Sciatic nerve (tissue), 2 donors: ENCODE measurements around the gene RAPGEF2. TPM values are rescaled to one million over a fixed set of nuclear protein-coding genes. Genes with fewer than 3 reads are reported as not detected.
"Not testable (repeated sequence)": the region's sequence is repeated elsewhere in the genome, so short reads cannot be mapped to it uniquely, and the experiment has no call there.

Experiments used
- ATAC-seq: fragments of 200-7000 bp; cut with Tn5 transposase; one replicate; pipeline ENCODE4 v1.9.1; 2020; ENCODE audit warnings: mild to moderate bottlenecking, moderate library complexity
- DNase-seq: peaks from one replicate; pipeline ENCODE4 v3.0.0-alpha.2; 2020; ENCODE audit warnings: low spot score
- intact Hi-C: fragments of 100-400 bp; cut with DNase I; formaldehyde crosslinking; loops from one replicate; pipeline ENCODE4 v1.14.2; 2022
- total RNA-seq: library from RNA; stranded (reverse); fragmentation: NEBNext Ultra II Directional; extraction: Animal tissue kit (Norgen Biotek cat#: 25700); gene quantifications from one replicate; pipeline ENCODE4 v1.2.1, GENCODE V29; 2021
- donor health status: DM: no; HTN: no; CAD: no.
- donor health status: DM: no; HTN: no; CAD: no.

Gene RAPGEF2
- total RNA-seq, 1 donor from 2014 or later: 74.0 TPM

GRCh38 chr4:159178979-159179969, 76.4 kb downstream of the RAPGEF2 start:
- intact Hi-C loops: loop anchor here (10.0 kb wide), 1 partner anchor 74 kb away; the partner anchor contains the start of gene RAPGEF2
- DNase-seq (no peak), ATAC-seq (no peak)

- DNase-seq, ATAC-seq, intact Hi-C loops: not testable (repeated sequence)
Measured at GRCh38 chr4:159183885-159184605, 81.2 kb downstream of the RAPGEF2 start.

GRCh38 chr4:159185591-159186023, 82.7 kb downstream of the RAPGEF2 start:
- DNase-seq (no peak), ATAC-seq (no peak)
- intact Hi-C loops: no loop called here

- intact Hi-C loops: no loop called here
- DNase-seq (no peak), ATAC-seq (peak; percentile 58)
Measured at GRCh38 chr4:159188646-159189045, 85.8 kb downstream of the RAPGEF2 start.

- DNase-seq (no peak), ATAC-seq (no peak)
- intact Hi-C loops: no loop called here
Measured at GRCh38 chr4:159190651-159191050, 87.8 kb downstream of the RAPGEF2 start.

GRCh38 chr4:159191989-159192388, 89.1 kb downstream of the RAPGEF2 start:
- no peak for DNase-seq
- no peak for ATAC-seq
- intact Hi-C loops: no loop called here

GRCh38 chr4:159193046-159193620, 90.3 kb downstream of the RAPGEF2 start:
- intact Hi-C loops: no loop called here
- ATAC-seq: no peak

GRCh38 chr4:159195361-159195769, 92.5 kb downstream of the RAPGEF2 start:
- no peak for ATAC-seq
- intact Hi-C loops: no loop called here
- DNase-seq: no peak

More at GRCh38 chr4:159193046-159193620, 90.3 kb downstream of the RAPGEF2 start:
- DNase-seq: no peak

- peak; percentile 42 for ATAC-seq
- DNase-seq: no peak
- intact Hi-C loops: no loop called here
Measured at GRCh38 chr4:159197260-159197884, 94.5 kb downstream of the RAPGEF2 start.

- DNase-seq: no peak
- ATAC-seq: peak; percentile 29
- intact Hi-C loops: no loop called here
Measured at GRCh38 chr4:159197885-159198269, 95.0 kb downstream of the RAPGEF2 start.

- no peak for ATAC-seq
Measured at GRCh38 chr4:159199826-159200225, 96.9 kb downstream of the RAPGEF2 start.

GRCh38 chr4:159201168-159201567, 98.3 kb downstream of the RAPGEF2 start:
- intact Hi-C loops: loop anchor here (10.0 kb wide), 1 partner anchor 346 kb away; no protein-coding TSS in a partner anchor
- no peak for DNase-seq
- peak; percentile 73 for ATAC-seq

More at GRCh38 chr4:159199826-159200225, 96.9 kb downstream of the RAPGEF2 start:
- intact Hi-C loops: loop anchor here (10.0 kb wide), 1 partner anchor 345 kb away; no protein-coding TSS in a partner anchor
- DNase-seq: no peak

- ATAC-seq: no peak
Measured at GRCh38 chr4:159204566-159204965, 101.7 kb downstream of the RAPGEF2 start.

GRCh38 chr4:159205466-159205865, 102.6 kb downstream of the RAPGEF2 start:
- ATAC-seq (no peak), DNase-seq (no peak)
- intact Hi-C loops: loop anchor here (10.0 kb wide), 1 partner anchor 351 kb away; no protein-coding TSS in a partner anchor

More at GRCh38 chr4:159204566-159204965, 101.7 kb downstream of the RAPGEF2 start:
- intact Hi-C loops: loop anchor here (10.0 kb wide), 1 partner anchor 350 kb away; no protein-coding TSS in a partner anchor
- no peak for DNase-seq

- DNase-seq (no peak), ATAC-seq (no peak)
- intact Hi-C loops: loop anchor here (10.0 kb wide), 1 partner anchor 352 kb away; no protein-coding TSS in a partner anchor
Measured at GRCh38 chr4:159206427-159206871, 103.6 kb downstream of the RAPGEF2 start.

- ATAC-seq (no peak), DNase-seq (no peak)
- intact Hi-C loops: loop anchor here (10.0 kb wide), 1 partner anchor 354 kb away; no protein-coding TSS in a partner anchor
Measured at GRCh38 chr4:159209249-159209648, 106.4 kb downstream of the RAPGEF2 start.

GRCh38 chr4:159210975-159211374, 108.1 kb downstream of the RAPGEF2 start:
- ATAC-seq (no peak), DNase-seq (no peak)
- intact Hi-C loops: no loop called here

GRCh38 chr4:159212675-159213293, 109.9 kb downstream of the RAPGEF2 start:
- DNase-seq (no peak), ATAC-seq (no peak)
- intact Hi-C loops: no loop called here
